Naive thymus-derived CD4-positive, alpha-beta T cell (primary cell): ENCODE results near the gene MAGI2. TPM values are rescaled to one million over a fixed set of nuclear protein-coding genes. Genes with fewer than 3 reads are reported as not detected.

Experiments used
- ATAC-seq: fragments of 150-1000 bp; cut with Tn5 transposase; 2 replicates; pipeline ENCODE4 v1.10.0; 2021; ENCODE audit warnings: mild to moderate bottlenecking, moderate library complexity
- CTCF ChIA-PET: fragments of 350-600 bp; sonication (Branson Sonifier 250); formaldehyde crosslinking; loops from one replicate; lab custom pipeline; 2021; ENCODE audit warnings: antibody characterized with exemption; lab: Charles Lee
- POLR2A ChIA-PET: fragments of 350-600 bp; sonication (Branson Sonifier 250); formaldehyde crosslinking; loops from one replicate; lab custom pipeline; 2021; ENCODE audit warnings: antibody characterized with exemption, inconsistent platforms; lab: Charles Lee
- DNase-seq, 9 donors: peaks; one replicate each; pipeline versions ENCODE4 v3.0.0 to v3.0.0-alpha.2; 2020 to 2022; ENCODE audit warnings: mixed read lengths in 1 of 9
- H3K27ac ChIP-seq: one replicate; pipeline ENCODE4 v1.7.0; 2013; ENCODE audit warnings: mild to moderate bottlenecking, low read depth, low read length, moderate library complexity
- H3K27me3 ChIP-seq, 2 donors: one replicate each; pipeline ENCODE4 v1.7.0; 2013; ENCODE audit warnings: low read length in 2 of 2, mild to moderate bottlenecking in 2 of 2, moderate library complexity in 2 of 2; ENCODE audit not compliant: control insufficient read depth in 2 of 2, insufficient read depth in 2 of 2
- H3K36me3 ChIP-seq, 3 experiments: 1 replicate in 2 of 3; 2 replicates in 1 of 3; pipeline ENCODE4 v1.7.0; 2013; ENCODE audit warnings: low read length in 3 of 3, mild to moderate bottlenecking in 3 of 3, moderate library complexity in 1 of 3; ENCODE audit not compliant: insufficient read depth in 3 of 3, control insufficient read depth in 2 of 3
- H3K4me1 ChIP-seq, 2 donors: one replicate each; pipeline ENCODE4 v1.7.0; 2013; ENCODE audit warnings: low read length in 2 of 2, mild to moderate bottlenecking in 2 of 2, moderate library complexity in 1 of 2; ENCODE audit not compliant: control insufficient read depth in 2 of 2, insufficient read depth in 2 of 2
- H3K4me3 ChIP-seq: 2 replicates; pipeline ENCODE4 v1.7.0; 2013; ENCODE audit warnings: mild to moderate bottlenecking, low read length
- H3K9me3 ChIP-seq, 3 experiments: 1 replicate in 2 of 3; 2 replicates in 1 of 3; pipeline ENCODE4 v1.7.0; 2013; ENCODE audit warnings: low read length in 3 of 3; ENCODE audit not compliant: control insufficient read depth in 2 of 3
- H3K27ac Mint-ChIP-seq, 9 donors: one replicate each; pipeline ENCODE4 v1.8.0; 2020 to 2022; ENCODE audit warnings: mixed read lengths in 9 of 9, mild to moderate bottlenecking in 8 of 9, moderate library complexity in 5 of 9, inconsistent platforms in 2 of 9
- H3K27me3 Mint-ChIP-seq, 5 donors: one replicate each; pipeline ENCODE4 v1.8.0; 2021 to 2022; ENCODE audit warnings: mixed read lengths in 5 of 5, mild to moderate bottlenecking in 1 of 5
- H3K36me3 Mint-ChIP-seq, 5 donors: one replicate each; pipeline ENCODE4 v1.8.0; 2020 to 2022; ENCODE audit warnings: mixed read lengths in 5 of 5, mild to moderate bottlenecking in 3 of 5, inconsistent platforms in 1 of 5
- H3K4me1 Mint-ChIP-seq, 7 donors: one replicate each; pipeline ENCODE4 v1.8.0; 2020 to 2022; ENCODE audit warnings: mixed read lengths in 7 of 7, mild to moderate bottlenecking in 3 of 7, inconsistent platforms in 1 of 7
- H3K4me3 Mint-ChIP-seq, 10 donors: one replicate each; pipeline ENCODE4 v1.8.0; 2020 to 2022; ENCODE audit warnings: mild to moderate bottlenecking in 10 of 10, mixed read lengths in 10 of 10, moderate library complexity in 6 of 10, inconsistent platforms in 2 of 10
- H3K9me3 Mint-ChIP-seq, 11 donors: one replicate each; pipeline ENCODE4 v1.8.0; 2020 to 2022; ENCODE audit warnings: mixed read lengths in 11 of 11, mild to moderate bottlenecking in 4 of 11, inconsistent platforms in 1 of 11, moderate library complexity in 1 of 11
- intact Hi-C, 2 donors: fragments of 100-400 bp; cut with micrococcal nuclease; formaldehyde crosslinking; loops; one replicate each; pipeline ENCODE4 v1.15.1; 2023
- polyA plus RNA-seq, 2 donors: library from polyadenylated mRNA; unstranded; fragments of 300-500 nt; fragmentation: Illumina TruSeq; gene quantifications; one replicate each; pipeline ENCODE4 v1.2.3, GENCODE V29; 2021
- total RNA-seq, 6 experiments: library from RNA in 5 of 6; stranded (reverse) in 5 of 6; gene quantifications; 1 replicate in 5 of 6; 2 replicates in 1 of 6; pipeline ENCODE4 v1.2.3 and lab custom pipeline; 2021 to 2026

MAGI2 gene
- total and polyA plus RNA-seq, 7 experiments from 2014 or later = 0.05 to 0.67 (median 0.15) TPM; not detected in 3

GRCh38 chr7:78265071-78265470, 1188.4 kb downstream of the MAGI2 start:
- ChIA-PET POLR2A (no interaction called here), CTCF (no interaction called here)
- Histone ChIP-seq H3K4me3 (no peak overlapping the region), H3K27me3 (no peaks in the 10 kb centered on the region), H3K9me3 (no peaks in the 10 kb centered on the region), H3K4me1 (no peaks in the 10 kb centered on the region), H3K36me3 (no peaks in the 10 kb centered on the region), H3K27ac (no peak overlapping the region)
- no peak for DNase-seq
- Mint-ChIP-seq H3K4me3 (no peak overlapping the region), H3K36me3 (peaks cover 0 to 2% (median 0%) of the 10 kb centered on the region in 5 donors), H3K4me1 (no peaks in the 10 kb centered on the region), H3K27me3 (peaks cover 0 to 6% (median 0%) of the 10 kb centered on the region in 5 donors), H3K9me3 (peaks cover 0 to 14% (median 3%) of the 10 kb centered on the region in 11 donors), H3K27ac (no peak overlapping the region)
- no peak for ATAC-seq
- intact Hi-C loops = no loop called here

GRCh38 chr7:78264105-78264504, 1189.4 kb downstream of the MAGI2 start:
- Histone ChIP-seq H3K4me3 (no peak overlapping the region), H3K4me1 (no peaks in the 10 kb centered on the region), H3K36me3 (no peaks in the 10 kb centered on the region), H3K9me3 (no peaks in the 10 kb centered on the region), H3K27me3 (no peaks in the 10 kb centered on the region), H3K27ac (no peak overlapping the region)
- H3K27me3 Mint-ChIP-seq = peaks cover 0 to 6% (median 0%) of the 10 kb centered on the region in 5 donors
- CTCF ChIA-PET = no interaction called here
- no peaks in the 10 kb centered on the region for H3K4me1 Mint-ChIP-seq
- no peak overlapping the region for H3K27ac Mint-ChIP-seq
- POLR2A ChIA-PET = no interaction called here
- intact Hi-C loops = no loop called here
- no peak for DNase-seq
- H3K4me3 Mint-ChIP-seq = no peak overlapping the region
- peaks cover 0 to 11% (median 1%) of the 10 kb centered on the region in 11 donors for H3K9me3 Mint-ChIP-seq
- no peak for ATAC-seq
- H3K36me3 Mint-ChIP-seq = no peaks in the 10 kb centered on the region

GRCh38 chr7:78261739-78262138, 1191.7 kb downstream of the MAGI2 start:
- Histone ChIP-seq H3K27ac (no peak overlapping the region), H3K9me3 (no peaks in the 10 kb centered on the region), H3K4me1 (no peaks in the 10 kb centered on the region), H3K36me3 (no peaks in the 10 kb centered on the region), H3K27me3 (no peaks in the 10 kb centered on the region), H3K4me3 (no peak overlapping the region)
- H3K4me1 Mint-ChIP-seq = no peaks in the 10 kb centered on the region
- peaks cover 0 to 8% (median 1%) of the 10 kb centered on the region in 11 donors for H3K9me3 Mint-ChIP-seq
- intact Hi-C loops = no loop called here
- H3K4me3 Mint-ChIP-seq = no peak overlapping the region
- DNase-seq (no peak), ATAC-seq (no peak)
- POLR2A ChIA-PET = no interaction called here
- no peak overlapping the region for H3K27ac Mint-ChIP-seq
- CTCF ChIA-PET = no interaction called here
- peaks cover 0 to 6% (median 0%) of the 10 kb centered on the region in 5 donors for H3K27me3 Mint-ChIP-seq
- H3K36me3 Mint-ChIP-seq = no peaks in the 10 kb centered on the region

- intact Hi-C loops = no loop called here
Observed at GRCh38 chr7:78261302-78261701, 1192.2 kb downstream of the MAGI2 start.

GRCh38 chr7:78260826-78261225, 1192.6 kb downstream of the MAGI2 start:
- Histone ChIP-seq H3K4me3 (no peak overlapping the region), H3K27ac (no peak overlapping the region), H3K9me3 (no peaks in the 10 kb centered on the region), H3K4me1 (no peaks in the 10 kb centered on the region), H3K36me3 (no peaks in the 10 kb centered on the region), H3K27me3 (no peaks in the 10 kb centered on the region)
- POLR2A ChIA-PET = no interaction called here
- CTCF ChIA-PET = no interaction called here
- DNase-seq (no peak), ATAC-seq (no peak)
- Mint-ChIP-seq H3K36me3 (no peaks in the 10 kb centered on the region), H3K27me3 (peaks cover 0 to 6% (median 0%) of the 10 kb centered on the region in 5 donors), H3K27ac (no peak overlapping the region), H3K4me1 (no peaks in the 10 kb centered on the region), H3K4me3 (no peak overlapping the region), H3K9me3 (peaks cover 0 to 8% (median 0%) of the 10 kb centered on the region in 11 donors)
- intact Hi-C loops = no loop called here

More at GRCh38 chr7:78261302-78261701, 1192.2 kb downstream of the MAGI2 start:
- peaks cover 0 to 8% (median 1%) of the 10 kb centered on the region in 11 donors for H3K9me3 Mint-ChIP-seq
- no peaks in the 10 kb centered on the region for H3K36me3 Mint-ChIP-seq
- no peak overlapping the region for H3K27ac Mint-ChIP-seq
- no peak overlapping the region for H3K4me3 Mint-ChIP-seq
- Histone ChIP-seq H3K36me3 (no peaks in the 10 kb centered on the region), H3K9me3 (no peaks in the 10 kb centered on the region), H3K4me1 (no peaks in the 10 kb centered on the region), H3K4me3 (no peak overlapping the region), H3K27me3 (no peaks in the 10 kb centered on the region), H3K27ac (no peak overlapping the region)
- H3K27me3 Mint-ChIP-seq = peaks cover 0 to 6% (median 0%) of the 10 kb centered on the region in 5 donors
- no peak for ATAC-seq
- ChIA-PET POLR2A (no interaction called here), CTCF (no interaction called here)
- no peaks in the 10 kb centered on the region for H3K4me1 Mint-ChIP-seq
- no peak for DNase-seq

- no peak overlapping the region for H3K27ac ChIP-seq
- POLR2A ChIA-PET = no interaction called here
- no peaks in the 10 kb centered on the region for H3K36me3 Mint-ChIP-seq
- no peak overlapping the region for H3K27ac Mint-ChIP-seq
- ATAC-seq = no peak
- H3K4me1 Mint-ChIP-seq = no peaks in the 10 kb centered on the region
- H3K4me3 ChIP-seq = no peak overlapping the region
- H3K36me3 ChIP-seq = no peaks in the 10 kb centered on the region
- intact Hi-C loops = no loop called here
- no peak for DNase-seq
- no peaks in the 10 kb centered on the region for H3K9me3 ChIP-seq
- H3K4me3 Mint-ChIP-seq = no peak overlapping the region
- CTCF ChIA-PET = no interaction called here
- H3K4me1 ChIP-seq = no peaks in the 10 kb centered on the region
- H3K9me3 Mint-ChIP-seq = peaks cover 0 to 5% (median 0%) of the 10 kb centered on the region in 11 donors
- no peaks in the 10 kb centered on the region for H3K27me3 Mint-ChIP-seq
- no peaks in the 10 kb centered on the region for H3K27me3 ChIP-seq
Observed at GRCh38 chr7:78254726-78255055, 1198.8 kb downstream of the MAGI2 start.

GRCh38 chr7:78253850-78254725, 1199.4 kb downstream of the MAGI2 start:
- Mint-ChIP-seq H3K36me3 (no peaks in the 10 kb centered on the region), H3K27me3 (no peaks in the 10 kb centered on the region), H3K9me3 (peaks cover 0 to 7% (median under 1%) of the 10 kb centered on the region in 11 donors), H3K4me3 (no peak overlapping the region), H3K4me1 (no peaks in the 10 kb centered on the region), H3K27ac (no peak overlapping the region)
- ATAC-seq = no peak
- CTCF ChIA-PET = no interaction called here
- no peak overlapping the region for H3K4me3 ChIP-seq
- intact Hi-C loops = no loop called here
- H3K36me3 ChIP-seq = no peaks in the 10 kb centered on the region
- no peak overlapping the region for H3K27ac ChIP-seq
- no peaks in the 10 kb centered on the region for H3K9me3 ChIP-seq
- DNase-seq = no peak
- H3K4me1 ChIP-seq = no peaks in the 10 kb centered on the region
- H3K27me3 ChIP-seq = no peaks in the 10 kb centered on the region
- POLR2A ChIA-PET = no interaction called here
